HAP-1 (cell line): Measurements from ENCODE around the gene BARHL2.
A peak's percentile ranks its signal among the peaks of the same experiment; 100 is the strongest.

ENCODE experiments used
- DNase-seq, 2 experiments: peaks; one replicate each; pipeline ENCODE4 v3.0.0-alpha.2; 2016 to 2020; ENCODE audit warnings: low spot score in 2 of 2
- H3K27me3 ChIP-seq: fragments of 250-450 bp; sonication (Bioruptor Pico); 2 replicates; pipeline ENCODE4 v1.5.1; 2020; ENCODE audit warnings: low read depth, mild to moderate bottlenecking, moderate library complexity
- H3K36me3 ChIP-seq: fragments of 250-450 bp; sonication (Bioruptor Pico); replicated peaks from 2 replicates; pipeline ENCODE4 v1.5.1; 2020; ENCODE audit warnings: mild to moderate bottlenecking
- H3K4me1 ChIP-seq: fragments of 250-450 bp; sonication (Bioruptor Pico); 2 replicates; pipeline ENCODE4 v1.5.1; 2020; ENCODE audit warnings: mild to moderate bottlenecking
- H3K4me3 ChIP-seq: fragments of 250-450 bp; sonication (Bioruptor Pico); 2 replicates; pipeline ENCODE4 v1.5.1; 2020; ENCODE audit warnings: mild to moderate bottlenecking, moderate library complexity
- H3K9me3 ChIP-seq: fragments of 250-450 bp; sonication (Bioruptor Pico); 2 replicates; pipeline ENCODE4 v1.5.1; 2020; ENCODE audit warnings: mild to moderate bottlenecking, moderate library complexity
- in situ Hi-C: fragments of 300-500 bp; cut with MboI; formaldehyde crosslinking; loops from 3 replicates; pipeline ENCODE4 v1.14.3; 2020; ENCODE audit warnings: low sequenced_read_pairs, inconsistent platforms, mixed read lengths

Gene BARHL2

GRCh38 chr1:90716552-90717355 is at the start of gene BARHL2:
BARHL2 (minus strand) TSS chr1:90717302; CDS start chr1:90717195, 107 bp downstream.
- no peaks in the 10 kb centered on the region; the same call in 1 of the 2 replicates for H3K4me1 ChIP-seq
- peaks cover 20% of the 10 kb centered on the region for H3K27me3 ChIP-seq
- peak within 1 kb of the TSS; percentile 51 for H3K4me3 ChIP-seq
- in situ Hi-C loops = loop anchor here (25.0 kb wide), 2 partner anchors 246 to 446 kb away; no protein-coding TSS in a partner anchor
- no peak for DNase-seq
- H3K36me3 ChIP-seq = no peaks in the 10 kb centered on the region
- H3K9me3 ChIP-seq = no peaks in the 10 kb centered on the region

DNA sequence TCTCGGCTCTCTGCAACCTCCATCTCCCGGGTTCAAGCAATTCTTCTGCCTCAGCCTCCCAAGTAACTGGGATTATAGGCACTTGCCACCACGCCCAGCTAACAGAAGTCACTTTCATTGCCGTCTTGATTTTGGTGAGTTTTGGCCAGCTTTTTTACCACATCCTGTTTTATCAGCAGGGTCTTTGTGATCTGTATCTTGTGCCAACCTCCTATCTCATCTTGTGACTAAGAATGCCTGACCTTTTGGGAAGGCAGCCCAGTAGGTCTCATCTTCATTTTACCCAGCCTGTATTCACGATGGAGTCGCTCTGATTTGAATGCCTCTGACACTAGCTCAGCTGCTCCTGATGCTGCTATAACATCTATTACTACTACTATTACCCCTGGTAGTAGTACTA is 46.8 kb upstream of the BARHL2 start:
- no peaks in the 10 kb centered on the region for H3K27me3 ChIP-seq
- no peaks in the 10 kb centered on the region for H3K4me1 ChIP-seq
- H3K9me3 ChIP-seq = no peaks in the 10 kb centered on the region
- H3K36me3 ChIP-seq = no peaks in the 10 kb centered on the region
- no peak overlapping the region for H3K4me3 ChIP-seq
- in situ Hi-C loops = no loop called here
- no peak for DNase-seq

- H3K27me3 ChIP-seq = no peaks in the 10 kb centered on the region
- no peak for DNase-seq
- in situ Hi-C loops = no loop called here
Measured at GRCh38 chr1:90763506-90763905, 46.4 kb upstream of the BARHL2 start.

DNA sequence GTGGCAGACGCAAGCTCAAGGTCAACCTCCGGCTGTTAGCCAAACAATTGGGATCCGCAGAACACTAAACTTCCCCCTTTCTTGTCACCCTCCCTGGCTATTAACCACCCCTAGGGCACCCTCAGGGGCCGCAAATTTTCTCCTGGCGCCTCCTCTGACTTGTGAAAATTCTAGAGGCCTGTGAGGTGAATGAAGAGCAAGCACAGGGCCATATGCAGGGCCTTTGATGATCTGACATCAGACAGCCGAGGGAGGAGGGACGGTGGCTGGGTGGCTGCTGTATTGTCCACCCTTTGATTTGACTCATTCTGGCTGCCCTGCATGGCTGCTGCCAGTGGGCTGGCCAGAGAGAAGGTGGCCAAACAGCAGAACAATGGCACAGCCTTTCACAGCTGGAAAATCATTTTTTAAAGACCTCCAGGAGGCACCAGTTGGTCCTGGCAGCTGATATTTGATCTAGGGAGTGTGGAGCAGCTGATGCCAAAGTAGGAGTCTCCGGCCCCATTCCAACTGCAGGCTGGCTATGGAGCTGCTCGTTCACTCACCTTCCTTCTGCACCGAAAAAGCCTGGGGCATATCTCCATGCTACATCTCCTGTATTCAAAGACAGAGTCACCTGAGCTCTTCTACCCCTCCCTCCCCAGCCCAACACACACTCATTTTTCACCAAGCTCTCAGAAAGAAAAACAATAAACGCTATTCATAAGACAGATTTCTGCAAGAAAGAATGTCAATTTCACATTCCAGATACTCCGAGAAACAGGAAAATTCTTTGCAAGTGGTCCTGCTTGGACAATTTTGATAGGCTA is 44.9 kb upstream of the BARHL2 start:
- no peaks in the 10 kb centered on the region for H3K4me1 ChIP-seq
- no peak for DNase-seq
- H3K36me3 ChIP-seq = no peaks in the 10 kb centered on the region
- H3K9me3 ChIP-seq = no peaks in the 10 kb centered on the region
- no peak overlapping the region for H3K4me3 ChIP-seq
- in situ Hi-C loops = no loop called here
- H3K27me3 ChIP-seq = no peaks in the 10 kb centered on the region

More at GRCh38 chr1:90763506-90763905, 46.4 kb upstream of the BARHL2 start:
- no peaks in the 10 kb centered on the region for H3K9me3 ChIP-seq
- no peak overlapping the region for H3K4me3 ChIP-seq
- no peaks in the 10 kb centered on the region for H3K36me3 ChIP-seq
- H3K4me1 ChIP-seq = no peaks in the 10 kb centered on the region

- no peak for DNase-seq
- H3K27me3 ChIP-seq = no peaks in the 10 kb centered on the region
- no peaks in the 10 kb centered on the region for H3K9me3 ChIP-seq
- no peaks in the 10 kb centered on the region for H3K36me3 ChIP-seq
- H3K4me1 ChIP-seq = no peaks in the 10 kb centered on the region
- in situ Hi-C loops = no loop called here
- no peak overlapping the region for H3K4me3 ChIP-seq
Measured at GRCh38 chr1:90761156-90761555, 44.1 kb upstream of the BARHL2 start.

DNA sequence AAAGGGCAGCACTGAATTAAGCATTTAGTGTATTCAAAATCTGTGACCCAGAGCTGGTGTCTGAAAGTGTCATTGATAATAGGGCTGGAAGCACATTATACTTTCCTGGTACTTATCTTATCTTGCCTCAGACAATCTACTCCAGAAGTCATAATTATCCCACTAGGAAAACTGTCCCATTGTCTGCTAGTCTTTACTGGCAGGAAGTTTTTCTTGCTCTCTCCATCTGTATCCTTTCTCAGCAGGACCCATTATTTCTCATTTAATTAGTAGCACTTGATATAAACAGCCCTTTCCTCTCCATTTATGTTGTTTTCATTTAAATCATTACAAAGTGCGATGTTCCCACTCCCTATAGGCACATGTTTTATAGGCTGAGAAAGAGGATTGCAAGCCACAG is 36.5 kb upstream of the BARHL2 start:
- Histone ChIP-seq H3K4me3 (no peak overlapping the region), H3K4me1 (no peaks in the 10 kb centered on the region), H3K27me3 (peaks cover 19% of the 10 kb centered on the region), H3K36me3 (no peaks in the 10 kb centered on the region), H3K9me3 (no peaks in the 10 kb centered on the region)
- no peak for DNase-seq
- in situ Hi-C loops = no loop called here

DNA sequence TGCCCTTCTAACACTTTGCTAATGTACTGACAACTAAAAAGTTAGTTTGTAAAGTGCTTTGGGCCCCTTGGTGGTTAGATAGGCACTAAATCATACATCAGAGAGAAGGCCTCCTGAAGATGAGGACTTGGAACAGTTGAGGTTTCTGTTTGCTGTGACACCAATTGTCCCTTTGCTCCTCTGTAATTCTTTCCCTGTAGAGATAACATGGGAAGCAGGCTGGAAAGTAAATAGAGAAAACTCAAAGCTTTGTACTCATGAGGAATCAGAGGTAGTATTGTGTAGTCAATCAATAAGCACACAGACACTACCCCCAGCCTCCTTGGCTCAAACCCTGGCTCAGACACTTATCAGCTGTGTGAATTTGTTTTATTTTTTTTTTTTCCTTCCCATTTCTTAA is 31.6 kb upstream of the BARHL2 start:
- H3K9me3 ChIP-seq = no peaks in the 10 kb centered on the region
- in situ Hi-C loops = no loop called here
- H3K4me3 ChIP-seq = no peak overlapping the region
- H3K36me3 ChIP-seq = no peaks in the 10 kb centered on the region
- no peak for DNase-seq
- peaks cover 18% of the 10 kb centered on the region for H3K27me3 ChIP-seq
- H3K4me1 ChIP-seq = no peaks in the 10 kb centered on the region

GRCh38 chr1:90746857-90747256 is 29.8 kb upstream of the BARHL2 start:
- no peaks in the 10 kb centered on the region for H3K36me3 ChIP-seq
- no peak overlapping the region for H3K4me3 ChIP-seq
- no peak for DNase-seq
- no peaks in the 10 kb centered on the region for H3K4me1 ChIP-seq
- peaks cover 9% of the 10 kb centered on the region for H3K27me3 ChIP-seq
- in situ Hi-C loops = no loop called here
- H3K9me3 ChIP-seq = no peaks in the 10 kb centered on the region

DNA sequence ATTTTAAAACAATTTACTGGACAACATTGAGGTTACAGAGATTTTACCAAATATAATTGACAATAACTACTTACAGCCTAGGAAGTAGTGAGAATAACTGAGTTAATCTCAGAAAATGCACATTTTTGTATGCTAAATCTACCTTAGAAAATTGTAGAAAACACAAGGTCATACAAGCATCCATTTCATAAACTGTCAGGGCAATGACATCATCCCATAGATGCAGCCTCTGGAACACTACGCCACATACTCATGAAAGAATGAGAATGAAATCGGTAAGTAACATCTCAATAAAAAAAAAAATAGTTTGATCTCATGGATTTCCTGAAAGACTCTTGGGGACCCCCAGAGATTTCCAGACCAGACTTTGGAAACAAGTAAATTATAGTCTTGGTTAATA is 28.9 kb upstream of the BARHL2 start:
- Histone ChIP-seq H3K27me3 (peaks cover 8% of the 10 kb centered on the region), H3K4me3 (no peak overlapping the region), H3K36me3 (no peaks in the 10 kb centered on the region), H3K9me3 (no peaks in the 10 kb centered on the region), H3K4me1 (no peaks in the 10 kb centered on the region)
- in situ Hi-C loops = no loop called here
- no peak for DNase-seq

GRCh38 chr1:90732136-90732535 is 15.0 kb upstream of the BARHL2 start:
- H3K9me3 ChIP-seq = no peaks in the 10 kb centered on the region
- no peak overlapping the region for H3K4me3 ChIP-seq
- H3K36me3 ChIP-seq = no peaks in the 10 kb centered on the region
- H3K4me1 ChIP-seq = peaks cover 15% of the 10 kb centered on the region
- in situ Hi-C loops = no loop called here
- DNase-seq = no peak
- H3K27me3 ChIP-seq = peaks cover 32% of the 10 kb centered on the region

GRCh38 chr1:90731382-90732050 is 14.4 kb upstream of the BARHL2 start:
- H3K36me3 ChIP-seq = no peaks in the 10 kb centered on the region
- DNase-seq = no peak
- H3K9me3 ChIP-seq = no peaks in the 10 kb centered on the region
- no peak overlapping the region for H3K4me3 ChIP-seq
- in situ Hi-C loops = no loop called here
- peaks cover 32% of the 10 kb centered on the region for H3K27me3 ChIP-seq
- H3K4me1 ChIP-seq = peaks cover 15% of the 10 kb centered on the region

DNA sequence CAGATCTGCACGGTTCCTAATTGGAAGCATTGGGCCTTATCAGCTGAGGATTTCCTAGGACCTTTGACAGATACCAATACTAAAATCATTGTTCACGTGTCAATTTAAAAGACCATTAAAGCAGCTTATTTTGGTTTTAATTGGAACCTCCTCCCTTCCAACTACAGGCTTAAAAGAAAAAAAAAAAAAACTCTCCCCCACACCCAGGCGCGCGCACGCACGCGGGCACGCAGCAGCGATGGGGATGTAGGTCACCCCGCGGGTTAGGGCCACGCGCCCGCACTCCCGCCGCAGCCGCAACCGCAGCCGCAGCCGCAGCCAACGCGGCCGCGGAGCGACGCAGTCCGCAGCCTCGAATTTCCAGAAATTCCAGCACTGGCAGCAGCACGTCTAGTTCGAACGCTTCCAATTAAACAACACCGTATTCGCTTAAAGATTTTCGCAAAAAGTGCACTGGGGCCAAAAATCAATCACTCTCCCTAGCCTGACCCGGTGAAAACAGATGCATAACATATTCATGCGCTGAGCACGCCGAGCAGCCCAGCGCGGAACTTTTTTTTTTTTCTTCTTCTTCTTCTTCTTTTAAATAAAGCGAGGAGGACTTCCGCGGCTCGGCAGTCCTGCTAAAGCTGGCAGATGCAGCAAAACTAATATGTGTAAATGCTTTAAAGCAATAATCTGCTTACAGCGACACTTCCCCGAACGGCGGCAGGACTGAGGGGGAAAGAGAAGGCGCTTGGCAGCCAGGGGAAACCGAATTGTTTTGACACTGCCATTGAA is 13.3 kb upstream of the BARHL2 start:
- Histone ChIP-seq H3K4me1 (peaks cover 15% of the 10 kb centered on the region), H3K36me3 (no peaks in the 10 kb centered on the region), H3K27me3 (peaks cover 26% of the 10 kb centered on the region), H3K4me3 (peak overlapping the region; percentile 28), H3K9me3 (no peaks in the 10 kb centered on the region)
- in situ Hi-C loops = no loop called here
- peak; percentile 22 to 50 for DNase-seq

DNA sequence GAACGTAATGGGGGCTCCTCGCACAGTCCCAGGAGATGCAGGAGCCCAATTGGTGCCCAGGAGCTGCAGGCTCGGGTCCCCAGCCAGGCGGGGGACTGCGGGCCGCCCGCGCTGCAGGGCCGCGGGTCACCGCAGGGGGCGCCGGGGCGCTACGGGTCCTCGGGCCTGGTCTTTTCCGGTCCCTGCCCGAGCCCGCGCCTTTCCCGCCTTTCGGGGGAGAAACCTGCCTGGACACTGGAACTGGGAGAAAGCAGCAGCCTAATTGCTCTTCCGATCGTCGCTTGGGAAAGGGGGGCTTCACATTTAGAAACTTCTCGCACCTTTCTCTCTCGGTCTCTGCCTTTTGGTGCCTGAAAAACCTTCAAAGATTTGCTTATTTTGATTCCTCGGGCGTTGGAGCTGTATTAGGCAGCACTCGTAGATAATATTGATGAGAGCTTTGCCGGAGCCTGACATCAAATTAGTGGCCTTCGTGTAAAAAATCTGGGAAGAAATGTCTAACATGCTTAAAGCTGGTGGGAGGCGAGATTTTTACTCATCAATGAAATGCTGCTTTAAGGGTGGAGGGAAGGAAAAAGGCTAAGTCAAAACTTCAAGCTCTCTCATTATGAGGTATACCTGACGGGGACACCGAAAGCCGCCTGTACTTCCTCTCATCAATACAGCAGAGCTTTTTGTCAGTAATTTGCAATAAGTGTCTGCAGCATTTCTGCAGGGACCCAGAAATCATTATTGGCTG is 12.6 kb upstream of the BARHL2 start:
- Histone ChIP-seq H3K27me3 (peaks cover 24% of the 10 kb centered on the region), H3K36me3 (no peaks in the 10 kb centered on the region), H3K9me3 (no peaks in the 10 kb centered on the region), H3K4me1 (peaks cover 15% of the 10 kb centered on the region), H3K4me3 (peak overlapping the region; percentile 28)
- DNase-seq = peak in 1 of 2 experiments; percentile 18
- in situ Hi-C loops = no loop called here
